Glomerular visceral epithelial cell (primary cell): Measurements from ENCODE around the gene B4GALNT3.

Experiments
- DNase-seq: peaks from one replicate; pipeline ENCODE4 v3.0.0-alpha.2; 2016; ENCODE audit errors: extremely low spot score

The B4GALNT3 gene

DNA sequence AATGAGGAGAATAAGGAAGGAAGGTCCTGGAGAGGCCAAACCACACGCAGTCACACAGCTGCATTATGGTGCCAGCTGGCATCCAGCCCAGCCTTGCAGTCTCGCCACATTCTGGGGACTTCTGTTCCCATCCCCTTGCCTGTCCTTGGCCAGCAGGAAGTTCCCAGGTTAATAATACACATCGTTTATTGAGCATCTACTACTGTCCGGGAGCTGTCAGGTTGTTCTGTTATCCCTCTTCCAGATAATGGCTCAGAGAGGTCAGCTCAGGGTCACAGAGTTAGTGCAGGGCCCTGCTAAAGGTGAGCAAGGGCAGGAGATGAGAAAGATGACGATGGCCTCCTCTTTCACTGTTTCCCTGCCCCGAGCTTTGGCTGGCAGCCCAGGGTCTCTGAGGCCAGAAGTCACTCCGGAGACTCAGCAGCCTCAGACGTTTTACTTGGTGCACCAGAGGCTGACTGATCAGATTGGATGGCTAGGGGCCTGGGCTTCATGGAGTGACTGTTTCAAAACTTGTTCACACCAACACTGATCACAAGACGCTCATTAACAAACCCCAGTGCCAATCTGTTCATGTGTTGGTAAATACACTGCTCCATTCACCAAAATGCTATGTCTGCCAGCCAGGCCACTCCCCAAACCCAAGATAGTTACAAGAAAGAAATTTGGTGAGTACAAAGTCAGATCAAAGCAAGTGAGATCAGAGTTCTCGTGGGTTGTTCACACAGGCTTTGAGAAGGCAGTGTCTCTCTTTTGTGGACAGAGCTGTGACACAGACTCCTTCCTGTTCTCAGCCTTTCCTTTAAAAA lies 79.2 kb downstream of the B4GALNT3 start:
- DNase-seq: peak; percentile 73

DNA sequence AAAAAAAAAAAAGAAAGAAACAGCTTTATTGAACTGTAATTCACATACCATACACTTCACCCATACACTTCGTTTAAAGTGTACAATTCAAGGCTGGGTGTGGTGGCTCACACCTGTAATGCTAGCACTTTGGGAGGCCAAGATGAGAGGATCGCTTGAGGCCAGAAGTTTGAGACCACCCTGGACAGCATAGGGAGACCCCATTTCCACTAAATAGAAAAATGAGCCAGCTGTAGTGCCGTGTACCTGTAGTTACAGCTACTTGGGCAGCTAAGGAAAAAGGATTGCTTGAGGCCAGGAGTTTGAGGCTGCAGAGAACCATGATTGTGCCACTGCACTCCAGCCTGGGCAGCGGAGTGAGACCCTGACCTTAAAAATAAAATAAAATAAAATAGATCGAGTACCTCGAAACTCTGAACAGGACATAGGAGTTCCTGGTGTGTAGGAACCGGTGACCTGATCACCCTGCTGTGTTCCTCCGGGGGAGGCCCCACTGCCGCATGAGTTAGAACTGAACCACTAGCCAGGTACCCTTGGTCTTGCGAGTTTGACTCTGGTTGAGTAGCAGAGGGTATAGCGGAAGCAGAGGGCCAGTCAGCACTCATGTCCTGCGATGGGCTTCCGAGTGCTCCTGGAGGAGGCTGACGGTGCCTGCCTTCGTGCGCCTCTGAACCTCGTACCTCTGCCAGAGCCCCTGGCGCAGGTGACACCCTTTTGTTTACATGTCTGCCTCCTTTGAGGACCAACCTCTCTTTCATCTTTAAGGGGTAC lies 80.0 kb downstream of the B4GALNT3 start:
- DNase-seq: no peak

DNA sequence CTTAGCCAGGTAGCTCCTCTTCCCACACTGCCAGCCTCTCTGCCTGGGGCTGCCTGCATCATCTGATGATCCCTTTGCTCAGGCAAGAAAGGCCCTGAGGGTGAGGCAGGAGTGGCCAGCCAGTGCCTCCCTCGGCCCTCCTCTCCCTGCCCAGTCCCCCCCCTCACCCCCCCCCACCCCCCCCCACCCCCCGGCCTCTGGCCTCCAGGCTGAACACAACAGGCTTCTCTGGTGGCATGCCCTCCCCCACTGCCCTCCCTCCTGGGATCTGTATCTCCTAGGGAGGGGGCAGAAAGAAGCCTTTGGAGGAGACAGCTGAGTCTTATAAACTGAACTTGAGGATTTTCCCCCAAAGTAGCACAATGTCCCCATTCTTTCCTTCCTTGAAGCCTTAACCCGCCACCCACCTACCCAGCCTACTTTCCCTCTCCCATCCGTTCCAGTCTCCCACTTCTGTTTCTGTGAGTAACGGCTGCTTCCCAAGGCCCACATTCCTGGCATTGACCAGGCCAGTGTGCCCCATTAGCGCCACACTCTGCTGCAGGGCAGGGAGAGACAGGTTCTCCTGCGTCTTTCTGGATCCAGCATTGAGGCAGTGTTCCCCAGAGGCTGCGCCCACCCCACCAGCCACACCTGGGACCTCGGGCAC lies 82.1 kb downstream of the B4GALNT3 start:
- no peak for DNase-seq

DNA sequence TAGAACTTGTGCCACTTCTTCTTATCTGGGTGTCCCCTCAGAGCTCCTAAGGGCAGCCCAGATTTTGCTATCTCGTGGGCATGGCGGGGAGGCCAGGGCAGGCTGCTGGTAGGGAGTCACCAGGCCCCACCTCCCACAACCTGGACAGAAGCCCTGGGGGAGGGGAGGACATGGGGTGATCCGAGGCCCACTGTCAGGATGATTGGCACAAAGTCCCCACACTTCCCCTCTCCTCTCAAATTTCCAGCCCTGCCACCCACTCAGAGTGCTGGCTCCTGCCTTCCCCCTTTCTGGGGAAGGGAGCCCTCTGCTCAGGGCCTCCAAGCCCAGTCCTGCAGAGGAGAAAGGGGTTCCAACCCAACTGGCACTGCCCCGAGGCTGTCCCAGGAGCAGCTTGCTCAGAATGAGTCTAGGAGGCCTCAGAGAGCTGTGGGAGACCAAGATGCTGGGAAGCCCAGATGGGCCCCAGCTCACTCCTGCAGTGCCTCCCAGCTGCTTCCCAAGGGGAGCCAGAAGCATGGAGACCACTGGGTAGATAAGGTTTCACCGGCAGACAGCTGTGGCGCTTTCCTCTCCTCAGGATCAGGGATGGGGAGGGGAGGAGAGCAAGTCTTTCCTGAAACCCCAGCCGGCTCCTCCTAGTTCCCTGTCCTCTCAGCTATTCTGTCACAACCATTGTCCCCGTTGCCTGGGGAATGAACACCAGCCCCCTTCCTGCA lies 82.8 kb downstream of the B4GALNT3 start:
- no peak for DNase-seq

DNA sequence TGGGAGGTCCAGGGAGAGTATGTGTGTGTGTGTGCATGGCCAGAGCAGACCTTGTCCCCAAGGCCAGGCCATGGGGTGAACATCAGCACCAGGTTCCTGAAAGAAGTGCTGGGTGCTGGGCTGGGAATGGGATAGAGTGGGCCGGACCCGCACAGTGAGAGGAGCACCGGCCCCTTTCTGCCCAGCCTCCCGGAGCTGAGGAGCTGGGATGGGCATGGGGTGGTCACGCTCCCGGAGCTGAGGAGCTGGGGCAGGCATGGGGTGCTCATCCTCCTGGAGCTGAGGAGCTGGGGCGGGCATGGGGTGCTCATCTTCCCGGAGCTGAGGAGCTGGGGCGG lies 83.3 kb downstream of the B4GALNT3 start:
- DNase-seq: no peak

DNA sequence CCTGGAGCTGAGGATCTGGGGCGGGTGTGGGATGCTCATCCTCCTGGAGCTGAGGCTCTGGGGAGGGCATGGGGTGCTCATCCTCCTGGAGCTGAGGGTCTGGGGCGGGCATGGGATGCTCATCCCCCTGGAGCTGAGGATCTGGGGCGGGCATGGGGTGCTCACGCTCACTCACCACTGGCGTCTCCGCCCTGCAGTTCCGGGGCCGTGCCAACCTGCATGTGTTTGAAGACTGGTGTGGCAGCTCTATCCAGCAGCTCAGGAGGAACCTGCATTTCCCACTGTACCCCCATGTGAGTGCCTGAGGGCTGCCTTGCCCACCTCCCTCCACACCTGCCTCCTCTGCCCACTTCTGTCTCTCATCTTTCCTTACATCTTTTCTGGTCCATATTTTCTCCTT lies 84.4 kb downstream of the B4GALNT3 start:
- DNase-seq: no peak

DNA sequence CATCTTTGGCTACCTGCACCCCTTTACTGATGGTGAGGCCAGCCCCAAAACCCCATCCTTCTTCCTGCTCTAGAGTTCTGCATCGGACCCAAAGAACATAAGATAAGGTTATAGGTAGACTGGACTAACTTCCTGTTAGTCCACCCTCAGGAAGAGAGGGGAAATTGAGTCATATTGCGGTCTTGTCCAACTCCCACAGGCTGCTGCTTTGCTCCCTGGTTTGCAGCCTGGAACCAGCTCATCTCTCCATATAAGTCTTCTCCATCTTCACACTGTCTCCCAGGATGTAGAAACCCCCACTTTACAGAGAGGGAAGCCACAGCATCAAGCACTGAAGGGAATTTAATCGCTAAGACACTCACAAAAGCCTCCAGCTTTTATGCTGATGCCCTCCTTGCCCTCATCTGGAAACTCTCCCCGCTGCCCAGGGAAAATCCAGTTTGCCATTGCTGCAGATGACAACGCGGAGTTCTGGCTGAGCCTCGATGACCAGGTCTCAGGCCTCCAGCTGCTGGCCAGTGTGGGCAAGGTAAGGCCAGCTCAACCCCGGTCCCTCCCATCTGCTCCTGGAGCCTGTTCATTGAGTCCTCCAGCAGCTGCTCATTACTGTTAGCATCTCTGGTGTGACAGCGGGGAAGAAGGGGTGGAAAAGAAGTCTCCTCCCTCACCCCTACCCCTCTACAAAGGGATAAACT lies 85.3 kb downstream of the B4GALNT3 start:
- no peak for DNase-seq

DNA sequence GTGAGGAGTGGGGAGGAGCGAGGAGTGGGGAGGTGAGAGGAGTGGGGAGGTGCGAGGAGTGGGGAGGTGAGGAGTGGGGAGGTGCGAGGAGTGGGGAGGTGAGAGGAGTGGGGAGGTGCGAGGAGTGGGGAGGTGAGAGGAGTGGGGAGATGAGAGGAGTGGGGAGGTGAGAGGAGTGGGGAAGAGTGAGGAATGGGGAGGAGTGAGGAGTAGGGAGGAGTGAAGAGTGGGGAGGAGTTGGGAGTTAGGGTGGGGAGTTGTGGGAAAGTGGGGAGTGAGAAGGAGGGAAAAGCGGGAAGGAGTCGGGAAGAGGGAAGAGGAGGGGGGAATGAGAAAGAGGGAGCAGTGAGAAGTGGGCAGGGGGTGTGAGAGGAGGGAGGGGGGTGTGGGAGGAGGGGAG lies 86.1 kb downstream of the B4GALNT3 start:
- no peak for DNase-seq

DNA sequence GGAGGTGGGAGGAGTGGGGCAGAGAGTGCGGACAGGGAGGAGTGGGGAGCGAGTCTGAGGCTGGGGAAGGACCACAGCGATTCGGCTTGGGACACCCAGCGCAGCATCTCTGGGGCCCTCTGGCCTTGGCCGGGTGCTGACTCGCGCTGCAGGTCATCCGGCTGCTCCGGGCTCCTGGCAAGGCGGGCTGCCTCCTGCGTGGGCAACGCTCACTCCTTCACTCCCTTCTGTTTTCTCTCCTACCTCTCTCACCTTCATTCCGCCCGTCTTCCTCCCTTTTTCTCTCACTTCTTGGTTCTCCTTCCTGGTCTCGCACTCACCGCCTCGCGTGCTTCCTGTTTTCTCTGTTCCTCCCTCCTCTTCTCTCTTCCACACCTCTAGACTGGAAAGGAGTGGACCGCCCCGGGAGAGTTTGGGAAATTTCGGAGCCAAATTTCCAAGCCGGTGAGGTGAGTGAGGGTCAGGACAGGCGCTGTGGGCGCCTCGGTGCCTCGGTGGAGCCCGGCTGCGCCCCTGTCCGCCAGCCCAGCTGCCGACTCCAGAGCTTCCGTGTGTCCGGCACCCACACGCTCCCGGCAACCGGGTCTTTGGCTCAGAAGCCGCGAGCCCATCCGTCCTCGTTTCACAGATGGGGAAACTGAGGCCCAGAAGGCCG lies 86.7 kb downstream of the B4GALNT3 start:
- DNase-seq: no peak

DNA sequence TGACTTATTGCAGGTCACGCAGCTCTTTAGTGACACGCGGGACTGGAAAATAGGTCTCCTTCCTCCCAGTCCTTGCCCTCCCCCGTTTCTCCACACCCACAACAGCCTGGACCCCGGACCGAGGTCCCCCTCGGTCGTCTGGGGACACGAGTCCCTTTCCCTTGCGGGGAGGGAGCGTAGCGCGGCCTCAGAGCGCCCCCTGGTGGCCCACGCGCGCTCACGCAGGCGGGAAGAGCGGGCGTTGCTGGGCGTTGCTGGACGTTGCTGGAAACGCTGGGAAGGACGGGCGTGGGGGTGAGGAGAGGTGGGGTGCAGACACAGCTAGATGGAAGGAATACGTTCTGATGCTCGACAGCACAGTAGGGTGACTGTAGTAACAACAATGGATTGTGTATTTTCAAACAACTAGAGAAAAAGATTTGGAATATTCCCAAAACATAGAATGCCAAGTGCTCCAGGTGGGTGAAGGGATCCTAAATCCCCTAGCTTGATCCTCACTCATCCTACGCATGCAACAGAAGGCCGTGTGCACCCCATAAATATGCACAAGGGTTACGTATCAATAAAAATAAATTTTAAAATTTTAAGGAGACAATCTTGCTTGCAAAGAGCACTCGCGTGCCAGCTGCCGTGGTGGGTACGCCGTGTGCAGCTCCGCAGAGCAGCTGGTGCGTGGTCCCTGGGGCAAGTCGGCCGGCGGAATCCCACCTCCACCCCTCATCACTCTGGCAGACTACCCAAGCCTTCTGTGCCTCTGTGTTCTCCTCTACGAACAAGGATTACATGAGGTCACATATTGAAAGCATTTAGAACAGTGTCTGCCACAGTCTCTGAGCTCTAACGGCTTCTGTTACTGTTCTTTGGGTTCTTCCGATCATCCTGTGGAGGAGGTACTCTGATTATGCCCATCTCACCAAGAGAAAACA lies 87.4 kb downstream of the B4GALNT3 start:
- DNase-seq: peak; percentile 63

DNA sequence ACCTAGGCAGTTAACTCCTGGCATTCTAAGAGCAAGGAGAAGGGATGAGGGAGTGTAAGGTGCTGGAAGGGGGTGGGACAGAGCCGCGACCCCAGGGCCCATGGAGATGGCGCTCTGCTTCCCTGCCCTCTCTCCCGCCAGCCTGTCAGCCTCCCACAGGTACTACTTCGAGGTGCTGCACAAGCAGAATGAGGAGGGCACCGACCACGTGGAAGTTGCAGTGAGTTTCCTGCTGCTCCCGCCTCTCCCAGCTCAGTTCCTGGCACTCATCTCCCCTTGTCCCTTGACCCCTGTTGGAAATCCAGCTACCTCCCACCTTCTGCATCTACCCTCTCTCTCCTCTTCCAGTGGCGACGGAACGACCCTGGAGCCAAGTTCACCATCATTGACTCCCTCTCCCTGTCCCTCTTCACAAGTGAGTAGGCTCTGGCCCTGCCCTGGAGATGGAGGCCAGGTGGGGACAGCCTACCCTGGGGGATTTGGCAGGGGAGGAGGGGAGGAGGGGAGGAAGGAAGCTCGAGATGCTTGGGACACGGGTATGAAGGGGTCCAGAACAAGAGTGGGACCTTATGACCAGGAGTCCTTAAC lies 88.2 kb downstream of the B4GALNT3 start:
- no peak for DNase-seq

DNA sequence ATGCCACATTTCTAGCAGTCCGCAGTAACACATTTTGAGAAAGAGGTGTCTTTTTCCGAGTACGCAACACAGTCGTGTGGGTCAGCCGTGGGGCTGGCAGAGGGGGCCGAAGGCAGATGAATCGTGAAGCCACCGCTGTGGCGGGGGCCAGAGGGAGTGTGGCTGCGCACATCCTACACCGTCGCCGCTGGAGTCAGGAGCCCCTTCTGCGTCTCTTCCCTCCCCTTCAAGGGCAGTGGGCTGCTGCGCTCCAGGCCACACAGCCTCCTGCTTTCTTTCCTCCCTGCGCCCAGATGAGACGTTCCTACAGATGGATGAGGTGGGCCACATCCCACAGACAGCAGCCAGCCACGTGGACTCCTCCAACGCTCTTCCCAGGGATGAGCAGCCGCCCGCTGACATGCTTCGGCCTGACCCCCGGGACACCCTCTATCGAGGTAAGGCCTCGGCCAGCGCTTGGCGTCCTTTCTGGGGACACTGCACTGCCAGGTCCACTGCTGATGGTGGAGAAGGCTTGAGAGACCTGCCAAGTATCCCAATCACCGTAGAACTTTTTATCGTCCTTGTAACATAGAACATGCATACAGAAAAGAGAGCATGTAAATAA lies 89.8 kb downstream of the B4GALNT3 start:
- DNase-seq: no peak

DNA sequence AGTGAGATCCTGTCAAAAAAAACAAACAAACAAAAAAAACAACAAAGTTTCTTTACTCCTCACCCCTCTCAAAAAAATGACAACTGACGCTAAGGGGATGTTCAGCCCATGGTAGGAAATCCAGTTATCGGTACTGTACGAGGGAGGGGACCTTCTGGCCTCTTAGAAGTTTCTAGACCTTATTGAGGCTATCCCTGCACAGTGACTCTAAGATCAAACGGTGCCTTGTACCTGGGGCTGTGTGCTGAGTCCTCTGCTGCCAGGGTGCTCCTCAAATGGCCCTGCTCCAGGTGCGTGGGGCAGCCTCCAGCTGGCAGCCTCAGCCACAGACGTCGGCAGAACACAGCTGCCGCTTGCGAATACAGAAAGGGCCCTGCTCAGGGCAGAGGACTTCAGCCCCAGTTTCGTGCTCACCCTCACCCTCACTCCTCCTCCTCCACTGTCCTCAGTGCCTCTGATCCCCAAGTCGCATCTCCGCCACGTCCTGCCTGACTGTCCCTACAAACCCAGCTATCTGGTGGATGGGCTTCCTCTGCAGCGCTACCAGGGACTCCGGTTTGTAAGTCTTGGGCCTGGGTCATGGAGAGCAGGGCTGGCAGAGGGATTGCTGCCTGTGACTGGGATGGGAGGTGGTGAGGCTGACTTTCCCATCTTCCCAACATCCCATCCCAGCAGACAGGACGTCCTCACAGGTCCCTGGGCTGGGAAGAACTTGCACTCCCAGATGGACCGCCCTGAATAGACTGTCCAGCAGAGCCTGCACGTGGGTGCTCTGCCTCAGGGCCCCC lies 90.9 kb downstream of the B4GALNT3 start:
- DNase-seq: no peak

DNA sequence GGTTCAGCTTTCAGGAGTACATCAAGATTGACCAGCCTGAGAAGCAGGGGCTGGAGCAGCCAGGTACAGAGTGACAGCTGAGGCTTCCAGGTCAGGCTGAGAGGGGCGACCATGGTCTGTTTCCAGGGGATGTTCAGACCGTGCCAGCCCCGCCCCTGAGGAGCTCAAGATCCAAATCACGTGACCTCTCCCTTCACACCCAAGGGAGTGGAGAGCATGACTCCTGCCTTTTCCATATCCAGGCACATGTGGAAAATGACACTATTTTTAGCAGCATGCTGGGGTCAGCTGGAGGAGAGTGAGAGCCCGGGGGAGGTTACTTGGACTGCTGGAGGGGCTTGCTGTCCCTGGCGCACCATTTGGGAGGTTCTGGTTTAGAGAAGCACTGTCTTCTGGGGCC lies 92.7 kb downstream of the B4GALNT3 start:
- DNase-seq: no peak

DNA sequence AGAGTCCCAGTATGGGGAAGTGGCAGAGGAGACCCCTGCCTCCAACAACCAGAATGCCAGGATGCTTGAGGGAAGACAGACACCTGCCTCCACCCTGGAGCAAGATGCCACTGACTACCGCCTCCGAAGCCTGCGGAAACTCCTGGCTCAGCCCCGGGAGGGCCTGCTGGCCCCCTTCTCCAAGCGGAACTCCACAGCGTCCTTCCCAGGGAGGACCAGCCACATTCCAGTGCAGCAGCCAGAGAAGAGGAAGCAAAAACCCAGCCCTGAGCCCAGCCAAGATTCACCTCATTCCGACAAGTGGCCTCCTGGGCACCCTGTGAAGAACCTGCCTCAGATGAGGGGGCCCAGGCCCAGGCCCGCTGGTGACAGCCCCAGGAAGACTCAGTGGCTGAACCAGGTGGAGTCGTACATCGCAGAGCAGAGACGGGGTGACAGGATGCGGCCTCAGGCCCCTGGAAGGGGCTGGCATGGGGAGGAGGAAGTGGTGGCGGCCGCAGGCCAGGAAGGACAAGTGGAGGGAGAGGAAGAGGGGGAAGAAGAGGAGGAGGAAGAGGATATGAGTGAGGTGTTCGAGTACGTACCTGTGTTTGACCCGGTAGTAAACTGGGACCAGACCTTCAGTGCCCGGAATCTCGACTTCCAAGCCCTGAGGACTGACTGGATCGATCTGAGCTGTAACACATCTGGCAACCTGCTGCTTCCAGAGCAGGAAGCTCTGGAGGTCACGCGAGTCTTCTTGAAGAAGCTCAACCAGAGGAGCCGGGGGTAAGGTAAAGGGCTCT lies 93.7 kb downstream of the B4GALNT3 start:
- DNase-seq: no peak

DNA sequence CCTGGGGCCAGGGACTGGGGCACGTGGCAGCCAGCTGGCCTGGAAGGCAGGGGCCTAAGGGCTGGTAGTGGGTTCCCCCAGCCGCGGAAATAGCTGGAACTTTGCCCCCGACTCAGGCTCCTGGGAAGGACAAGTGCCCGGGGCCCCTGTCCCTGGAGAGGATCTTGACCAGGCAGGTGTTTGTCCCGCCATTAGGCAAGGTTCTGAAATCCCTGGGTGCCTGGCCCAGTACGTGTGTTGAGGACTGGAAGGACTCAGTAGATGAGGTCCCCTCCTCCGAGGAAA lies 94.2 kb downstream of the B4GALNT3 start:
- no peak for DNase-seq

DNA sequence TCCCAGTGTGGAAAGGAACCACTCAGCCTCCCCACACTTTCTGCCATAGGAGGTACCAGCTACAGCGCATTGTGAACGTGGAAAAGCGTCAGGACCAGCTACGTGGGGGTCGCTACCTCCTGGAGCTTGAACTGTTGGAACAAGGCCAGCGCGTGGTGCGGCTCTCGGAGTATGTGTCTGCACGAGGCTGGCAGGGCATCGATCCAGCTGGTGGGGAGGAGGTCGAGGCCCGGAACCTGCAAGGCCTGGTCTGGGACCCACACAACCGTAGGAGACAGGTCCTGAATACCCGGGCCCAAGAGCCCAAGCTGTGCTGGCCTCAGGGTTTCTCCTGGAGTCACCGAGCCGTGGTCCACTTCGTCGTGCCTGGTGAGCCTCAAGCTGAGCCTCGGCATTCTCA lies 96.8 kb downstream of the B4GALNT3 start:
- DNase-seq: no peak

DNA sequence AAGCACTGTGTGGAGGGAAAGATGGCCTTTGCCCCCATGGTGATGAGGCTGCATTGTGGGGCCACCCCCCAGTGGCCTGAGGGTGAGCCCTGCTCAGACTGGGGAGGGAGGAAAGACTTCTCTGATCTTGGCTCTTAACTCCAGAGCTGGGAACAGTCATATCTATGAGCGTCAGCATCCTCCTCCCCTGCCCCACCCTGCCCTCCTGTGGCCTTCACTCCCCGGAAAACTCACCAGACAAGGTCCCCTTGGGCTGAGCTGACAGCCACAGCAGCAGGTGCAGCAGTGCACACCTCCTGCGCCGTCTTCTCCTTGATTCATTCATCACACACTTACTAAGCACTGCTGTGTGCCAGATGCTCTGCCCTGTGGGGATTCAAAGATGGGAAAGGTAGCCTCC lies 98.8 kb downstream of the B4GALNT3 start:
- no peak for DNase-seq
